Muscle of leg (tissue), 11 donors: ENCODE measurements around the gene TEKT2. TPM values are rescaled to one million over a fixed set of nuclear protein-coding genes. Genes with fewer than 3 reads are reported as not detected.

Source experiments
- DNase-seq: peaks from one replicate; pipeline ENCODE4 v3.0.0; 2013
- H3K27ac ChIP-seq: one replicate; pipeline ENCODE4 v1.5.1; 2013; ENCODE audit warnings: mild to moderate bottlenecking, low read length, control low read depth
- H3K27me3 ChIP-seq: one replicate; pipeline ENCODE4 v1.6.1; 2013; ENCODE audit warnings: low read length; ENCODE audit not compliant: control insufficient read depth, insufficient read depth
- H3K36me3 ChIP-seq: one replicate; pipeline ENCODE4 v1.6.1; 2013; ENCODE audit warnings: low read length; ENCODE audit not compliant: control insufficient read depth, insufficient read depth
- H3K4me1 ChIP-seq: one replicate; pipeline ENCODE4 v1.6.1; 2013; ENCODE audit warnings: low read length; ENCODE audit not compliant: control insufficient read depth, insufficient read depth
- H3K4me3 ChIP-seq: one replicate; pipeline ENCODE4 v1.5.1; 2013; ENCODE audit warnings: low read length, control low read depth
- H3K9me3 ChIP-seq: replicated peaks from 2 replicates; pipeline ENCODE4 v1.6.1; 2013; ENCODE audit warnings: low read depth, low read length; ENCODE audit not compliant: control insufficient read depth
- WGBS: methylation state at CpG from one replicate; pipeline ENCODE4 v1.1.5; 2013; ENCODE audit warnings: missing lambda C conversion rate; ENCODE audit not compliant: insufficient coverage; 5-methylcytosine and 5-hydroxymethylcytosine counted together
- polyA plus RNA-seq, 8 donors: library from polyadenylated mRNA; unstranded; fragments of 120-200 nt; gene quantifications; one replicate each; pipeline versions ENCODE4 v1.2.1 to v1.2.3, GENCODE V29; 2013; ENCODE audit warnings: inconsistent platforms in 1 of 8, low replicate concordance in 1 of 8; ENCODE audit not compliant: insufficient read length in 8 of 8, insufficient read depth in 1 of 8
- total RNA-seq: library from RNA; stranded (reverse); fragments of 120-200 nt; gene quantifications from one replicate; pipeline ENCODE4 v1.2.4, GENCODE V29; 2013

Gene TEKT2
- total and polyA plus RNA-seq, 9 donors = 0.36 to 1.4 (median 0.53) TPM

GRCh38 chr1:36093226-36093625 lies 9.3 kb downstream of the TEKT2 start:
- Histone ChIP-seq H3K4me1 (peaks cover 27% of the 10 kb centered on the region), H3K27ac (no peak overlapping the region), H3K27me3 (no peaks in the 10 kb centered on the region), H3K4me3 (no peak overlapping the region), H3K9me3 (no peaks in the 10 kb centered on the region), H3K36me3 (peaks cover 55% of the 10 kb centered on the region)
- WGBS = 69% methylated on average over 7 of the region's 7 CpGs
- no peak for DNase-seq

- H3K4me3 ChIP-seq = no peak overlapping the region
- H3K9me3 ChIP-seq = no peaks in the 10 kb centered on the region
- peaks cover 24% of the 10 kb centered on the region for H3K4me1 ChIP-seq
- H3K36me3 ChIP-seq = peaks cover 55% of the 10 kb centered on the region
- DNase-seq = no peak
- WGBS = 86% methylated on average over 3 of the region's 3 CpGs
- no peak overlapping the region for H3K27ac ChIP-seq
- no peaks in the 10 kb centered on the region for H3K27me3 ChIP-seq
Measured at GRCh38 chr1:36093929-36094328, 10.0 kb downstream of the TEKT2 start.

- Histone ChIP-seq H3K27ac (no peak overlapping the region), H3K9me3 (no peaks in the 10 kb centered on the region), H3K4me3 (no peak overlapping the region), H3K4me1 (peaks cover 20% of the 10 kb centered on the region), H3K27me3 (no peaks in the 10 kb centered on the region), H3K36me3 (peaks cover 55% of the 10 kb centered on the region)
- no peak for DNase-seq
- WGBS = 74% methylated on average over 7 of the region's 8 CpGs
Measured at GRCh38 chr1:36094621-36095061, 10.7 kb downstream of the TEKT2 start.

GRCh38 chr1:36095760-36096405 lies 12.0 kb downstream of the TEKT2 start:
- peak overlapping the region; percentile 35 for H3K27ac ChIP-seq
- H3K4me3 ChIP-seq = no peak overlapping the region
- H3K4me1 ChIP-seq = peaks cover 18% of the 10 kb centered on the region
- peak; percentile 44 for DNase-seq
- H3K9me3 ChIP-seq = no peaks in the 10 kb centered on the region
- 52% methylated on average over 6 of the region's 15 CpGs for WGBS
- H3K27me3 ChIP-seq = no peaks in the 10 kb centered on the region
- peaks cover 53% of the 10 kb centered on the region for H3K36me3 ChIP-seq

GRCh38 chr1:36096500-36097432 lies 12.9 kb downstream of the TEKT2 start:
- H3K4me1 ChIP-seq = peaks cover 17% of the 10 kb centered on the region
- no peaks in the 10 kb centered on the region for H3K9me3 ChIP-seq
- WGBS = 31% methylated on average over 6 of the region's 16 CpGs
- H3K36me3 ChIP-seq = peaks cover 45% of the 10 kb centered on the region
- no peak overlapping the region for H3K27ac ChIP-seq
- no peak overlapping the region for H3K4me3 ChIP-seq
- H3K27me3 ChIP-seq = no peaks in the 10 kb centered on the region
- no peak for DNase-seq

GRCh38 chr1:36097693-36098585 lies 14.0 kb downstream of the TEKT2 start:
- no peak overlapping the region for H3K27ac ChIP-seq
- H3K4me1 ChIP-seq = peaks cover 16% of the 10 kb centered on the region
- 89% methylated on average over 32 of the region's 33 CpGs for WGBS
- DNase-seq = no peak
- no peak overlapping the region for H3K4me3 ChIP-seq
- no peaks in the 10 kb centered on the region for H3K9me3 ChIP-seq
- H3K27me3 ChIP-seq = no peaks in the 10 kb centered on the region
- H3K36me3 ChIP-seq = peaks cover 33% of the 10 kb centered on the region

- no peak overlapping the region for H3K27ac ChIP-seq
- no peak overlapping the region for H3K4me3 ChIP-seq
- 79% methylated on average over 13 of the region's 13 CpGs for WGBS
- peaks cover 11% of the 10 kb centered on the region for H3K4me1 ChIP-seq
- peaks cover 24% of the 10 kb centered on the region for H3K36me3 ChIP-seq
- no peak for DNase-seq
- H3K9me3 ChIP-seq = no peaks in the 10 kb centered on the region
- no peaks in the 10 kb centered on the region for H3K27me3 ChIP-seq
Measured at GRCh38 chr1:36098650-36099365, 14.9 kb downstream of the TEKT2 start.

GRCh38 chr1:36099681-36100341 lies 15.9 kb downstream of the TEKT2 start:
- no peak overlapping the region for H3K4me3 ChIP-seq
- DNase-seq = peak; percentile 78
- WGBS = 24% methylated on average over 9 of the region's 18 CpGs

GRCh38 chr1:36100376-36100775 lies 16.5 kb downstream of the TEKT2 start:
- no peaks in the 10 kb centered on the region for H3K27me3 ChIP-seq
- H3K4me1 ChIP-seq = peaks cover 11% of the 10 kb centered on the region
- H3K27ac ChIP-seq = no peak overlapping the region
- H3K9me3 ChIP-seq = no peaks in the 10 kb centered on the region
- 65% methylated on average over 4 of the region's 6 CpGs for WGBS
- no peak overlapping the region for H3K4me3 ChIP-seq
- no peak for DNase-seq
- peaks cover 11% of the 10 kb centered on the region for H3K36me3 ChIP-seq

More at GRCh38 chr1:36099681-36100341, 15.9 kb downstream of the TEKT2 start:
- Histone ChIP-seq H3K9me3 (no peaks in the 10 kb centered on the region), H3K4me1 (peaks cover 11% of the 10 kb centered on the region), H3K27ac (no peak overlapping the region), H3K36me3 (peaks cover 14% of the 10 kb centered on the region), H3K27me3 (no peaks in the 10 kb centered on the region)
